NT2/D1 (cell line): ENCODE results near the gene RPUSD1.

Source experiments
- YY1 ChIP-seq: IDR thresholded peaks from 2 replicates; pipeline ENCODE4 v1.6.1; 2011; ENCODE audit not compliant: insufficient read length, insufficient read depth
- ZNF274 ChIP-seq: IDR thresholded peaks from 2 replicates; pipeline ENCODE4 v1.6.1; 2011; ENCODE audit warnings: mild to moderate bottlenecking, low read depth, low read length

DNA sequence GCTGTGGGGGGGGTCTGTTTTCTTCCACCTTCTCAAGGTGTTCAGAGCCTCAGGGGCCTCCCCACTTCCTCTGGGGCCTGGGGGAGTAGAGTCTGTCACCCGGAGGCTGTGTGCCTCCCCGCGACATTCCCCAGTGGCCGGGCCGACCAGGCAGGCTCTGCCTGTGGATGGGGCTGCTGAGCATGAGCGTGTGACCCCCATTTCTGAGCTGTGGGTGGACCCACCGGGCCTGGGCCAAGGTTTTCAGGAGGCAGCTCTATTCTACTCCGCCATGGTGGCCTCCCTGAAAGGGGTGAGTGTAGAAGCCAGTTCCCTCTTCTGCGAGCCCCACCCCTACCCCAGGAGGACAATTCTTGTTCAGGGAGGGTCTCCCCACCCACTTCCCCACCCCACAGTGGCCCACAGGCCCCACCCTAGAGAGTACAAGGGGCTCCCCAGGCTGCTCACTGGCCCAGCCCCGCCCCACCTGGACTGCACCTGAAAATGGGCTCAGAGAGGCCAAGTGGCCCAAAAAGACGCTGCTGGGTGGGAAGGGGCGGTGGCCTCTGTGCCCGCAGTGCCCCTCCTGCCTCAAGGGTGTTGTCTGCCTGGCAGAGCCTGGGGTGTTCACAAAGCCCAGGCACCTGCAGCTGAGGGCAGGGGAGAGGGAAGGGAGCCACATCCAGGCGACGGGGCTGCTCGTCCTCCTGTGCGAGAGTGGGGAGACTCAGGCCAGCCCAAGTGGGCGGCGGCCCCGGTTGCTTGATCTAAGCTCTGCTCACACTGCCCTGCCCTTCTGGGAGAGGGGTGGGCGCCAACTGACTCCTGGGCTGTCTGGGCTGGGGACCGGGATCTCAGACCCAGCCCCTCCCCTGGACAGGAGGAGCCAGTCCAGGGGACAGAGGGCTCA, 26.3 kb downstream of the RPUSD1 start:
- TF ChIP-seq ZNF274 (no peak), YY1 (no peak)
